ENCODE measurements around the gene P2RX4. TPM values are rescaled to one million over a fixed set of nuclear protein-coding genes. Genes with fewer than 3 reads are reported as not detected.

Gene P2RX4
- polyA plus RNA-seq, 1 experiment = 18.9 TPM

DNA sequence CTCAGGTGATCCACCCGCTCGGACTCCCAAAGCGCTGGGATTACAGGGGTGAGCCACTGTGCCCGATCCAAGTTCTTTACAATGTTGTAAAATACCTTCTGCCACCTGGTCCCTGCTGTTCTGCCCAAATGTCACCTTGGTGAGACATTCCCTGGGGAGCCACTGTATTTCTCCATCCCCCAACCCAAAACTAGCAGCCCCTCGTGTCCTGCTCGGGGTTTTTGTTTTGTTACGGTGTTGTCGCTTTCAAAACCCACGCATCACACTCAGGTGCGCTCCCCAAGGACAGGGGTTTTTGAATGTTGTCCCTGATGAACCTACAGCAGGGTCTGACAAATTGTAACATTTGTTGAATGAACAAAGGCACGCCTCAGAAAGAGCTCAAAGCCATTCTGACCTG is 49.1 kb downstream of the P2RX4 start:
- Histone ChIP-seq H3K27me3 (ENCODE audit: control insufficient read depth, insufficient read depth, low read length) (no peaks in the 10 kb centered on the region), H3K27ac (ENCODE audit: low read depth, low read length) (no peak overlapping the region), H3K9me3 (ENCODE audit: control insufficient read depth, insufficient read depth, low read length) (no peaks in the 10 kb centered on the region), H3K4me3 (ENCODE audit: low read depth, low read length) (no peak overlapping the region)
- TF ChIP-seq, protein P1, sequence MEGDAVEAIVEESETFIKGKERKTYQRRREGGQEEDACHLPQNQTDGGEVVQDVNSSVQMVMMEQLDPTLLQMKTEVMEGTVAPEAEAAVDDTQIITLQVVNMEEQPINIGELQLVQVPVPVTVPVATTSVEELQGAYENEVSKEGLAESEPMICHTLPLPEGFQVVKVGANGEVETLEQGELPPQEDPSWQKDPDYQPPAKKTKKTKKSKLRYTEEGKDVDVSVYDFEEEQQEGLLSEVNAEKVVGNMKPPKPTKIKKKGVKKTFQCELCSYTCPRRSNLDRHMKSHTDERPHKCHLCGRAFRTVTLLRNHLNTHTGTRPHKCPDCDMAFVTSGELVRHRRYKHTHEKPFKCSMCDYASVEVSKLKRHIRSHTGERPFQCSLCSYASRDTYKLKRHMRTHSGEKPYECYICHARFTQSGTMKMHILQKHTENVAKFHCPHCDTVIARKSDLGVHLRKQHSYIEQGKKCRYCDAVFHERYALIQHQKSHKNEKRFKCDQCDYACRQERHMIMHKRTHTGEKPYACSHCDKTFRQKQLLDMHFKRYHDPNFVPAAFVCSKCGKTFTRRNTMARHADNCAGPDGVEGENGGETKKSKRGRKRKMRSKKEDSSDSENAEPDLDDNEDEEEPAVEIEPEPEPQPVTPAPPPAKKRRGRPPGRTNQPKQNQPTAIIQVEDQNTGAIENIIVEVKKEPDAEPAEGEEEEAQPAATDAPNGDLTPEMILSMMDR (IDR thresholded peaks at IDR 0.05; ENCODE audit: low read depth, low read length) = no peak
- DNase-seq (ENCODE audit: low read depth, low spot score) = no peak
- CTCF ChIA-PET = interaction anchor here (0.7 kb wide), 1 partner anchor 14 kb away, joined by 3 read pairs; no protein-coding TSS in a partner anchor
- POLR2A ChIA-PET = no interaction called here

DNA sequence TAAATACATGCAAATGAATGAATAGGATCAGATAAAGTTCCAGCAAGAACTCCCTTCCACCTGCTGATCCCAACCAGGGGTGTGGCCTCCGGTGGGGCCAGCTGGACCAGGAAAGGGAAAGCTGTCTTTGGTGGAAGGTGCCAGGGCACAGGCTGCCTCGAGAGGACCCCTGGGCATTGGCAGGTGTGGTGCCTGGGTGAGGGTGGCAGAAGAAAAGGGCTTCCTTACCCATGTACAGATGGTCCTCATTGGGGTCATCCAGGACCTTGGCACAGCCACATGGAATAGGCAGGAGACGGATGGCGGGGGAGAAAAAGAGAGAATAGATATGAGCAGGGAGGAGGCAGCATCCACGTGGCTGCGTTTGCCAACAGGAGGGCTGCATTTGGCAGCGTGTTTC is 50.2 kb downstream of the P2RX4 start:
- ChIA-PET CTCF (no interaction called here), POLR2A (no interaction called here)
- Histone ChIP-seq H3K27ac (ENCODE audit: low read depth, low read length) (no peak overlapping the region), H3K4me3 (ENCODE audit: low read depth, low read length) (no peak overlapping the region), H3K9me3 (ENCODE audit: control insufficient read depth, insufficient read depth, low read length) (no peaks in the 10 kb centered on the region), H3K27me3 (ENCODE audit: control insufficient read depth, insufficient read depth, low read length) (no peaks in the 10 kb centered on the region)
- no peak for DNase-seq (ENCODE audit: low read depth, low spot score)
- TF ChIP-seq, protein P1 (IDR thresholded peaks at IDR 0.05; ENCODE audit: low read depth, low read length) = no peak

DNA sequence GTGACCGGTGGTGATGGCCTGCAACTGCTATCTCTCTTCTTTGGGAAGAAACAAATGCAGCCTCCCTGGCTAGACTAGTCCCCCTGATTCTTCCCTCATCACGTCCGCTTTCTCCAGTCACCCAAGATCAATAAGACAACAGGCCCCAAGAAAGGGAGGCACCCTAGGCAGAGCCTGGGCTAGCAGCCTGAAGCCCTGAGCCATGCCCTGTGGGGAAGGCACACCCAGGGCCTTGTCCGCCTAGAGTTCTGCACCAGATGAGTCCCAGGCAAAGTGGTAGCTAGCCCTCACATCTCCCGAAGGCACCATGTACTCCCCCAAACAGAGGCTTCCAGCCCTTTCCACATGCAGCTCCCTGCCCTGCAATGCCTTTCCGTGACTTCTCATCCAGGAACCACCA is 51.5 kb downstream of the P2RX4 start:
- Histone ChIP-seq H3K4me3 (ENCODE audit: low read depth, low read length) (no peak overlapping the region), H3K27ac (ENCODE audit: low read depth, low read length) (no peak overlapping the region), H3K9me3 (ENCODE audit: control insufficient read depth, insufficient read depth, low read length) (no peaks in the 10 kb centered on the region), H3K27me3 (ENCODE audit: control insufficient read depth, insufficient read depth, low read length) (no peaks in the 10 kb centered on the region)
- TF ChIP-seq, protein P1 (IDR thresholded peaks at IDR 0.05; ENCODE audit: low read depth, low read length) = no peak
- no peak for DNase-seq (ENCODE audit: low read depth, low spot score)
- ChIA-PET CTCF (no interaction called here), POLR2A (interaction anchor here (0.6 kb wide), 1 partner anchor 1507 kb away, joined by 3 read pairs; no protein-coding TSS in a partner anchor)

DNA sequence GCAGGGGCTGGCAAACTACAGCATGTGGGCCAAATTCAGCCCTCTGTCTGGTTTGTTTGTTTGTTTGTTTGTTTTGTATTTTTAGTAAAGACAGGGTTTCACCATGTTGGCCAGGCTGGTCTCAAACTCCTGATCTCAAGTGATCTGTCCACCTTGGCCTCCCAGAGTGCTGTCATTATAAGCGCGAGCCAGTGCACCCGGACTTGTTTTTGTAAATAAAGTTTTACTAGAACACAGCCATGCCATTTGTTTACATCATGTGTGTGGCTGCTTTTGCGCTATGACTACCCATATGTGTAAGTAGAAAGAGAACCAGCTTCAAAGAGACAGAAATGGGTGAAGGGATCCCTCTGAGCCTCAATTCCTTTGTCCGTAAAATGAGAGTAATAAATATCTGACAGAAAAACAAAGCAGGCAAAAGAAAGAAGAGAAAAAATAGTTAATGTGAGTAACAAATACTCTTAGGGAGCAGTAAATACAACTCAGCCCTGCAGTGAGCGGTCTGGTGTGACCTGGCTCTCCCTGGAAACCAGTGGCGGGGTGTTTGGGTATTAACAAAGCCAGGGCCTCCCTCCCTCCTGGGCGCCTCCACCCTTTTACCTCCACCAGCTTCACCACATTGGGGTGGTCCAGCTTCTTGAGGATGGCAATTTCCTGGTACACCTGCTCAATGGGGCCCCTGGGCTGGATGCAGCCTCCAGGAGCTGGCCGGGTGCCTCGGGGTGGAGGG is 53.4 kb downstream of the P2RX4 start:
- Histone ChIP-seq H3K27me3 (ENCODE audit: control insufficient read depth, insufficient read depth, low read length) (no peaks in the 10 kb centered on the region), H3K27ac (ENCODE audit: low read depth, low read length) (no peak overlapping the region), H3K4me3 (ENCODE audit: low read depth, low read length) (no peak overlapping the region), H3K9me3 (ENCODE audit: control insufficient read depth, insufficient read depth, low read length) (no peaks in the 10 kb centered on the region)
- TF ChIP-seq, protein P1 (IDR thresholded peaks at IDR 0.05; ENCODE audit: low read depth, low read length) = no peak
- DNase-seq (ENCODE audit: low read depth, low spot score) = no peak
- CTCF ChIA-PET = no interaction called here
- POLR2A ChIA-PET = no interaction called here

DNA sequence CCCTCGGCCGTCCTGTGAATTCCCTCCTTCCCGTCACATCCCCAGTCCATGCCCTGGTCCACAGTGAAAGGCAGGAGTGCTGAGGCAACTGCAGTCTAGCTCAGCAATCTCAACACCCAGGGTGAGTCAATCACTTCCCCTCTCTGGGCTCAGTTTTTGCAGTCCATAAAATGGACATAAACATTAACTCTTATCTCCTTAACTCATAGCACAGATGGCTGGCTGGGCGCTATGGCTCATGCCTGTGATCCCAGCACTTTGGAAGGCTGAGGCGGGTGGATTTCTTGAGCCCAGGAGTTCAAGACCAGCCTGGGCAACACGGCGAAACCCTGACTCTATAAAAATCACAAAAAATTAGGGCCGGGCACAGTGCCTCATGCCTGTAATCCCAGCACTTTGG is 54.2 kb downstream of the P2RX4 start:
- H3K9me3 ChIP-seq (ENCODE audit: control insufficient read depth, insufficient read depth, low read length) = no peaks in the 10 kb centered on the region
- no peaks in the 10 kb centered on the region for H3K27me3 ChIP-seq (ENCODE audit: control insufficient read depth, insufficient read depth, low read length)
- POLR2A ChIA-PET = interaction anchor here (0.7 kb wide), 1 partner anchor 33 kb away, joined by 3 read pairs; no protein-coding TSS in a partner anchor
- H3K4me3 ChIP-seq (ENCODE audit: low read depth, low read length) = no peak overlapping the region
- CTCF ChIA-PET = no interaction called here
- DNase-seq (ENCODE audit: low read depth, low spot score) = no peak
- TF ChIP-seq, protein P1 (IDR thresholded peaks at IDR 0.05; ENCODE audit: low read depth, low read length) = no peak
- H3K27ac ChIP-seq (ENCODE audit: low read depth, low read length) = no peak overlapping the region
